Colonic mucosa (tissue), 4 donors: ENCODE measurements around the gene ATG9B. TPM values are rescaled to one million over a fixed set of nuclear protein-coding genes. Genes with fewer than 3 reads are reported as not detected.

Experiments used
- DNase-seq: peaks from one replicate; pipeline ENCODE4 v3.0.0-alpha.2; 2020
- H3K27ac ChIP-seq: fragments of 200-600 bp; one replicate; pipeline ENCODE4 v1.8.0; 2021
- H3K27me3 ChIP-seq: fragments of 200-600 bp; one replicate; pipeline ENCODE4 v1.8.0; 2021
- H3K36me3 ChIP-seq: fragments of 200-600 bp; one replicate; pipeline ENCODE4 v1.8.0; 2021
- H3K4me1 ChIP-seq: fragments of 200-600 bp; one replicate; pipeline ENCODE4 v1.8.0; 2021; ENCODE audit warnings: mild to moderate bottlenecking
- H3K4me3 ChIP-seq: fragments of 200-600 bp; one replicate; pipeline ENCODE4 v1.8.0; 2021
- H3K9ac ChIP-seq, 2 donors: one replicate each; pipeline ENCODE4 v1.7.0; 2013; ENCODE audit warnings: control low read depth in 2 of 2, low read depth in 2 of 2, low read length in 2 of 2
- H3K9me3 ChIP-seq: fragments of 200-600 bp; one replicate; pipeline ENCODE4 v1.8.0; 2021
- CTCF ChIP-seq: fragments of 200-600 bp; IDR thresholded peaks from one replicate; pipeline ENCODE4 v1.8.0; 2022; ENCODE audit warnings: antibody characterized with exemption, mild to moderate bottlenecking
- intact Hi-C: fragments of 100-400 bp; cut with DNase I; formaldehyde crosslinking; loops from one replicate; pipeline ENCODE4 v1.14.1; 2022
- total RNA-seq, 2 donors: library from RNA; stranded (reverse); fragmentation: NEBNext Ultra II Directional in 1 of 2; extraction: Animal tissue kit (Norgen Biotek cat#: 25700) in 1 of 2; gene quantifications; one replicate each; pipeline ENCODE4 v1.2.1, GENCODE V29; 2021
- donor health status: healthy.
- donor health status: DM: no; HTN: no; CAD: no.
- donor health status: DM: no; HTN: no; CAD: no.

Gene ATG9B
- total RNA-seq, 2 donors from 2014 or later: 0.66 to 1.2 TPM

GRCh38 chr7:150982351-150982750 is 41.9 kb downstream of the ATG9B start:
- Histone ChIP-seq H3K4me3 (no peak overlapping the region), H3K4me1 (no peaks in the 10 kb centered on the region), H3K27me3 (peaks cover 15% of the 10 kb centered on the region), H3K9me3 (no peaks in the 10 kb centered on the region), H3K27ac (no peak overlapping the region), H3K9ac (no peak overlapping the region), H3K36me3 (no peaks in the 10 kb centered on the region)
- intact Hi-C loops: loop anchor here (10.0 kb wide), 1 partner anchor 198 kb away; no protein-coding TSS in a partner anchor
- DNase-seq: no peak
- no peak for TF ChIP-seq CTCF

- H3K27ac ChIP-seq: no peak overlapping the region
- intact Hi-C loops: loop anchor here (10.0 kb wide), 1 partner anchor 197 kb away; no protein-coding TSS in a partner anchor
- peaks cover 21% of the 10 kb centered on the region for H3K27me3 ChIP-seq
- H3K4me3 ChIP-seq: no peak overlapping the region
- H3K4me1 ChIP-seq: no peaks in the 10 kb centered on the region
- H3K9me3 ChIP-seq: no peaks in the 10 kb centered on the region
- DNase-seq: no peak
- H3K36me3 ChIP-seq: no peaks in the 10 kb centered on the region
- TF ChIP-seq CTCF: no peak
- H3K9ac ChIP-seq: no peak overlapping the region
These were observed 42.6 kb downstream of the ATG9B start for GRCh38 chr7:150981644-150982043.

- Histone ChIP-seq H3K27me3 (peaks cover 21% of the 10 kb centered on the region), H3K4me1 (no peaks in the 10 kb centered on the region), H3K27ac (no peak overlapping the region), H3K36me3 (no peaks in the 10 kb centered on the region), H3K9me3 (no peaks in the 10 kb centered on the region), H3K4me3 (no peak overlapping the region), H3K9ac (no peak overlapping the region)
- intact Hi-C loops: loop anchor here (10.0 kb wide), 1 partner anchor 196 kb away; no protein-coding TSS in a partner anchor
- TF ChIP-seq CTCF: no peak
- DNase-seq: no peak
These were observed 43.6 kb downstream of the ATG9B start for GRCh38 chr7:150980663-150981062.

GRCh38 chr7:150979713-150980390 is 44.4 kb downstream of the ATG9B start:
- H3K4me1 ChIP-seq: no peaks in the 10 kb centered on the region
- intact Hi-C loops: loop anchor here (10.0 kb wide), 1 partner anchor 195 kb away; no protein-coding TSS in a partner anchor
- no peaks in the 10 kb centered on the region for H3K36me3 ChIP-seq
- no peak for DNase-seq
- H3K9ac ChIP-seq: no peak overlapping the region
- peaks cover 21% of the 10 kb centered on the region for H3K27me3 ChIP-seq
- H3K27ac ChIP-seq: no peak overlapping the region
- H3K4me3 ChIP-seq: no peak overlapping the region
- H3K9me3 ChIP-seq: no peaks in the 10 kb centered on the region
- TF ChIP-seq CTCF: no peak

- no peak within 1 kb of the TSS for H3K27ac ChIP-seq
- H3K9ac ChIP-seq: peak within 1 kb of the TSS in 1 of 2 donors; percentile 60
- H3K36me3 ChIP-seq: no peaks in the 10 kb centered on the region
- H3K4me1 ChIP-seq: no peaks in the 10 kb centered on the region
- peaks cover 21% of the 10 kb centered on the region for H3K27me3 ChIP-seq
- no peaks in the 10 kb centered on the region for H3K9me3 ChIP-seq
- no peak for DNase-seq
- intact Hi-C loops: no loop called here
- peak within 1 kb of the TSS; percentile 19 for H3K4me3 ChIP-seq
- no peak for TF ChIP-seq CTCF
These were observed 46.0 kb downstream of the ATG9B start, which contains the start of gene KCNH2 for GRCh38 chr7:150978126-150978789. Gene KCNH2 (minus strand): TSS chr7:150978321. CDS start chr7:150977913, 408 bp downstream.
